BE2C (cell line): Measurements from ENCODE around the gene OST4.

Source experiments
- DNase-seq: peaks from one replicate; pipeline ENCODE4 v3.0.0-alpha.2; 2020
- H3K27me3 ChIP-seq: fragments of 250-450 bp; sonication (Bioruptor Pico); 2 replicates; pipeline ENCODE4 v1.5.1; 2020; ENCODE audit warnings: mild to moderate bottlenecking
- H3K36me3 ChIP-seq: fragments of 250-450 bp; sonication (Bioruptor Pico); 2 replicates; pipeline ENCODE4 v1.5.1; 2020; ENCODE audit warnings: mild to moderate bottlenecking
- H3K4me1 ChIP-seq: fragments of 250-450 bp; sonication (Bioruptor Pico); 2 replicates; pipeline ENCODE4 v1.5.1; 2020
- H3K4me3 ChIP-seq: 2 replicates; pipeline ENCODE4 v1.5.1; 2011; ENCODE audit warnings: low read depth, low read length
- H3K9me3 ChIP-seq: fragments of 250-450 bp; sonication (Bioruptor Pico); 2 replicates; pipeline ENCODE4 v1.5.1; 2020
- TF ChIP-seq, protein P1 (sequence below): IDR thresholded peaks from 2 replicates; pipeline ENCODE4 v1.5.1; 2012; ENCODE audit warnings: mild to moderate bottlenecking, low read depth, low read length

Gene OST4

DNA sequence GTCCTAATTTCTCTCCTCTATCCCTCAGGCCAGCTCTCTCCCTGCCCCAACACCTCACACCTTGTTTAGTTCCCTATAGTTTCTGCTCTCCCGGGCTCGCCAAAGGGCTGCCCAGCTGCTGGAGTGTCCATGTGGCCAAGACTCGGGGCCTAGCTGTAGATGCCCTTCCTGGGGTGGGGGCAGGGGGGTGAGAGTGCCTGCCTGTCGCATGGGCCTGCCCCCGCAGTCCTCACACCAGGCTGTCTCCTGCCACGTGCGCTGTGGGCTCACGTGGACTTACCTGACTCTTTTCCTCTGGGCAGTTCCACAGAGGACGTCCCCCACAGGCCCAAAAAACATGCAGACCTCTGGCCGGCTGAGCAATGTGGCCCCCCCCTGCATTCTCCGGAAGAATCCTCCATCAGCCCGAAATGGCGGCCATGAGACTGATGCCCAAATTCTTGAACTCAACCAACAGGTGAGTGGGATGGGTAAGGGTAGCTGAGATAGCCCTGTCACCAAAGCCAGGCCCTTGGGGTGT lies 46.1 kb downstream of the OST4 start:
- Histone ChIP-seq H3K9me3 (no peaks in the 10 kb centered on the region), H3K4me1 (peaks cover under 1% of the 10 kb centered on the region; the same call in 1 of the 2 replicates), H3K27me3 (no peaks in the 10 kb centered on the region), H3K4me3 (no peak overlapping the region), H3K36me3 (peaks cover 21% of the 10 kb centered on the region)
- DNase-seq, result no peak
- TF ChIP-seq, protein P1, sequence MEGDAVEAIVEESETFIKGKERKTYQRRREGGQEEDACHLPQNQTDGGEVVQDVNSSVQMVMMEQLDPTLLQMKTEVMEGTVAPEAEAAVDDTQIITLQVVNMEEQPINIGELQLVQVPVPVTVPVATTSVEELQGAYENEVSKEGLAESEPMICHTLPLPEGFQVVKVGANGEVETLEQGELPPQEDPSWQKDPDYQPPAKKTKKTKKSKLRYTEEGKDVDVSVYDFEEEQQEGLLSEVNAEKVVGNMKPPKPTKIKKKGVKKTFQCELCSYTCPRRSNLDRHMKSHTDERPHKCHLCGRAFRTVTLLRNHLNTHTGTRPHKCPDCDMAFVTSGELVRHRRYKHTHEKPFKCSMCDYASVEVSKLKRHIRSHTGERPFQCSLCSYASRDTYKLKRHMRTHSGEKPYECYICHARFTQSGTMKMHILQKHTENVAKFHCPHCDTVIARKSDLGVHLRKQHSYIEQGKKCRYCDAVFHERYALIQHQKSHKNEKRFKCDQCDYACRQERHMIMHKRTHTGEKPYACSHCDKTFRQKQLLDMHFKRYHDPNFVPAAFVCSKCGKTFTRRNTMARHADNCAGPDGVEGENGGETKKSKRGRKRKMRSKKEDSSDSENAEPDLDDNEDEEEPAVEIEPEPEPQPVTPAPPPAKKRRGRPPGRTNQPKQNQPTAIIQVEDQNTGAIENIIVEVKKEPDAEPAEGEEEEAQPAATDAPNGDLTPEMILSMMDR, result no peak

DNA sequence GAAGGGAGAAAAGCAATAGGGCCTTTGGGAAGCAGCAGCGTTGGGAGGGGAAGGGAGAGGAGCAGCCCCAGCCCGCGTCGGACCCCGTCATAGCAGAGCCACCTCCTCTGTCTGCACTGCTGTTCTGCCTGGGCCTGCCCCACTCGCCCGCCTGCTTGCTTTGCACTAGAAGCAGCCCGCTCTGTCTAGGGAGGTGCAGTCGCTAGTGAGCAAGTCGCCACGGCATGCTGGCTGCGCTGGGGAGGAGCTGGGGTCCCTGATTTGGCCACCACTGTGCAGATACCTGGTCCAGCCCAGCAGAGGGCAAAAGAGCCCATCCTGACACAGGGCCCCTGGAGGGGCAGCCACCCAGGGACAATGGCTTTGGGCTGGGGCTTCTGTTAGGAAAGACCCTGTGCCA lies 46.6 kb downstream of the OST4 start:
- DNase-seq, result peak; percentile 38
- H3K4me1 ChIP-seq, result peaks cover 6% of the 10 kb centered on the region; the same call in 1 of the 2 replicates
- H3K27me3 ChIP-seq, result no peaks in the 10 kb centered on the region
- H3K4me3 ChIP-seq, result no peak overlapping the region
- peaks cover 21% of the 10 kb centered on the region for H3K36me3 ChIP-seq
- TF ChIP-seq, protein P1, result peak; percentile 33
- no peaks in the 10 kb centered on the region for H3K9me3 ChIP-seq

DNA sequence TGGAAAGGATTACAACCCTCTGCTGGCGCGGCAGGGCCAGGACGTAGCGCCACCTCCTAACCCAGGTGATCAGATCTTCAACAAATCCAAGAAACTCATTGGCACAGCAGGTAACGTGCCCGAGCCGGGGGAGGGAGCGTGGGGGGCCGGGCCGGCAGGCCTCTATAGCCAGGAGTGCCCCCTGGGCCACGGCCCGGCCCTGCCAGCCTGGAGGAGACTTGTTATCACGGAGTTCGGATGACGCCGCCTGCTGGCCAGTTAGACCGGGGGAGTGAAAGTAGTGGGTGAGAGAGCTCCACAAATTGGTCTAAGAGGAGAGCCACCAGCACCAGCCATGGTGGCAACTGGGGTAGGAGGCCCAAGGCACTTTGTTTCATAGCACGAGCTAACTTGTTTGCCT lies 47.3 kb downstream of the OST4 start:
- TF ChIP-seq, protein P1, result peak; percentile 35; the same call in 1 of the 2 replicates
- peaks cover 6% of the 10 kb centered on the region; the same call in 1 of the 2 replicates for H3K4me1 ChIP-seq
- H3K9me3 ChIP-seq, result no peaks in the 10 kb centered on the region
- no peaks in the 10 kb centered on the region for H3K27me3 ChIP-seq
- H3K36me3 ChIP-seq, result peaks cover 21% of the 10 kb centered on the region
- peak; percentile 43 for DNase-seq
- no peak overlapping the region for H3K4me3 ChIP-seq

DNA sequence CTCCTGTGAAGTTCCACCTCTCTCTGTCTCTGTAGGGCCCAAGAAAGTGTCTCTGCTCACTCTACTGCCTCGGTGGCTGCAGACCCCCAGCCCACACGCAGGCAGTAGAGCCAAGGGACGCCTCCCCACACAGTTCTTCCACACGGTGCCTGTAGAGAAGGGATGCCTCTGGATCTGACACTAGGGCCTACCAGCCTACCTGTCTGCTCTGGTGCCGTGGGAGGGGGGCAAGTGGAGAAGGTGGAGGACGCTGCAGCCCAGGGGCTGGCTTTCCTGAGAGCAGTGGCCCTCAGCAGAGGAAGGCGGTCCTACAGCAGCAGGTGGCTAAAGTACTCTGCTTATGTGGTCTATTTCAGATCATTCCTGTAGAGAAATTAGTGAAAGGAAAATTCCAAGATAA lies 47.7 kb downstream of the OST4 start:
- no peaks in the 10 kb centered on the region for H3K9me3 ChIP-seq
- no peaks in the 10 kb centered on the region for H3K27me3 ChIP-seq
- H3K4me1 ChIP-seq, result peaks cover 6% of the 10 kb centered on the region; the same call in 1 of the 2 replicates
- TF ChIP-seq, protein P1, result no peak
- no peak overlapping the region for H3K4me3 ChIP-seq
- peaks cover 21% of the 10 kb centered on the region for H3K36me3 ChIP-seq
- DNase-seq, result no peak

DNA sequence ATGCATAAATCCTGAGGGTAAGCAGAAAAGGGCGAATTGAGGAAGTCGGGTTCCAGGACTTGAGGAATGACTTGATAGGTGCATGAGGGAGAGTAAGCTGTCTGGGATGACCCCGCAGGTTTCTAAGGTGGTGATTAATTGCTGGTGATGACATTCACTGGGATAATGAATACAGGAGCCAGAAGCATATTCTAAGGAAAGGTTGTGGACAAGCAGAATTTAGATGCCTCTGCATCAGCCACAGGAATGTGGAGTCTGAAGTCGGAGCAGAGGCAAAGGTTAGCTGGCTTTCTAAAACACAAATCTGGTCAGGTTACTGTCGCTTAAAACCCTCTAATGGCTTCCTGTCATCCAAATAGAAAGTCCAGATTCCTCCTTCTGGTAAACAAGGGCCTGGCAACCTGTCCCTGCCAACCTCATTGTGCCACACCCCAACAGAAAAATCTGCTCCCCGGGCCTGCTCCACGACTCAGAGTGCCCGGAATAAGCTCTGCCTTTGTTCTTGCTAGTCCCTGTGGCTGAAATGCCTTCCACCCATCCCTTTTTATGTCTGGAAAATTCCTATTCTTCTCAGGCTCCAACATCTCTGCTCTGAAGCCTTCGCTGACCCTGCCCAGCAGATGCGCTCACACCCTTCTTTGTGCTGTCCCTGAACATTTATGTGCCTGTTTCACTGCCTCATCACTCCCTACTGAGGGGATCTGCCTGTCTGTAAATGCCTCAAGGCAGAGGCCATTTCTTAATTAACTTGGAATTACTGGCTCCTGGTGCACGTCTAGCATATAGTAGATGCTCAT lies 50.0 kb downstream of the OST4 start:
- Histone ChIP-seq H3K4me3 (no peak overlapping the region), H3K27me3 (no peaks in the 10 kb centered on the region), H3K4me1 (peaks cover 10% of the 10 kb centered on the region), H3K36me3 (peaks cover 17% of the 10 kb centered on the region), H3K9me3 (no peaks in the 10 kb centered on the region)
- TF ChIP-seq, protein P1, result no peak
- no peak for DNase-seq
